ENCODE results near the gene MRFAP1L1.

The MRFAP1L1 gene

GRCh38 chr4:6715704-6716017 lies 6.0 kb upstream of the MRFAP1L1 start:
- DNase-seq, result no peak

- no peak for DNase-seq
These were observed 5.3 kb upstream of the MRFAP1L1 start for GRCh38 chr4:6714954-6715353.

DNA sequence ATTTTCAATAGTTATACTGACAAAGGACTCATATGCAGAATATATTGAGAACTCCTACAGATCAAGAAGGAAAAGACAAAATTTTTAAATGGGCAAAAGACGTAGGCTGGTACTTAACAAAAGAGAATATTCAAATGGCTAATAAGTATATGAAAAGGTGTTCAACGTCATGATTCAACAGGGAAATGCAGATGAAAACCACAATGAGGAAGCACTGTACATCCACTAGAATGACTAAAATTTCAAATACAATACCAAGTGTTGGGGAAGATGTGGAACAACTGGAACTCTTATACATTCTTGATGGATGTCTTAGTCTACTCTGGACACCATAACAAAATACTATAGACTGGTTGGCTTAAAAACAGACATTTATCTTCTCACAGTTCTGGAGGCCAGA lies 1.3 kb upstream of the MRFAP1L1 start:
- DNase-seq, result no peak

- no peak for DNase-seq
These were observed 617 bp upstream of the MRFAP1L1 start for GRCh38 chr4:6710282-6710681.

- DNase-seq, result no peak
These were observed 3.5 kb downstream of the MRFAP1L1 start for GRCh38 chr4:6706173-6706572.

GRCh38 chr4:6705646-6706045 lies 4.0 kb downstream of the MRFAP1L1 start:
- no peak for DNase-seq

- DNase-seq, result no peak
These were observed 5.9 kb downstream of the MRFAP1L1 start for GRCh38 chr4:6703786-6704185.

DNA sequence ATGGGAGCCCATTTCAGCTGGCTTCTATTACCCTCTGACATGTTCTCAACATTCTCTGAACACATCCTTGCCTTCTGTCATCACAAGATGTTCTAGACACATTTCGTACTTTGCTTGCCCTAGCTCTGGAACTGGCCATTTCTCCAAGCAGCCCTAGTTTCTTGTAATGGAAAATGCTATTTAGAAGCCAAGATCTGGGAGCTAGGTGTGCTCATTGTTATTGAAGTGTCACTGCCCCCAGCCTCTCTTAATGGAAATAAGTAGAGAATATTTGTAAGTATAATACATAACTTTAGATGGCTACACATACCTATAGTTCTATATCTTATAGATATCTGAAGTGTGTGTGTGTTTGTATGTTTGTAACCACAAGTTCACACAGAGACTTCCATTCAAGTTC lies 6.9 kb downstream of the MRFAP1L1 start:
- DNase-seq, result no peak

DNA sequence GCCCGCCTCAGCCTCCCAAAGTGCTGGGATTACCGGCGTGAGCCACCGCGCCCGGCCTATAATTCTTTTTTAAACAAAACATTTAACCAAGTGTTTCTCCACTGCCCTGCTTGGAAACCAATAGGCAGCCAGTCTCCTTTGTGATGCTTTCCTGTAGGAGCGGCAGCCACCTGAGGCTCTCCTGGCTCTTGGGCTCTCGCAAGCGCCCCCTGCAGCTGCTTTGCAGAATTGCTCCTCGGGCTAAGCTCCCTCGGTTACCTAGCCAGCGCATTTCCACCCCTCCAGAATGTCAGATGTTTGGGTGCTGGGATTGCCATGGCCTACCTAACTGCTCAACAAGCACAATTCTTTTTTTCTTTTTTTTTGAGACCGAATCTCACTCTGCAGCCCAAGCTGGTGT lies 8.3 kb downstream of the MRFAP1L1 start:
- DNase-seq, result peak; percentile 51

GRCh38 chr4:6699903-6700302 lies 9.8 kb downstream of the MRFAP1L1 start:
- no peak for DNase-seq

DNA sequence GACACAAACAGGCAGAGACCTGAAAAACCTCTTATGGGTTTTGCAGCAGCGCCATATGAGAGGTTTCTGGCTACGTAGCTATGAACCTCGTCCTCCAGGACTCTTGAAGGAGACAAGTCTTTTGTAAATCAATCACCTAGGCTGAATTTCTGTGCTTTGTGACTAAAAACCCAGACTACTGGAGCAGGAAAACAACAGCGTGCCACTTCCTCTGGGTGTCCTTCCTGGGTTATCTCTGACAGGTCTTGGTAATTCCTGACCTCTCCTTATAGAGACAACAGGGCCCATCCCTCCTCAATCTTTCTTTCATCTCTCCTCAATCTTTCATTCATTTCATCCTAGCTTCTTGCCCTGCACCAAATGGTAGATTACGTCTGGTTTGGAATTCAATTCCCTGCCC lies 10.3 kb downstream of the MRFAP1L1 start:
- no peak for DNase-seq

- DNase-seq, result no peak
These were observed 12.5 kb downstream of the MRFAP1L1 start for GRCh38 chr4:6697131-6697530.

- no peak for DNase-seq
These were observed 13.1 kb downstream of the MRFAP1L1 start for GRCh38 chr4:6696611-6697010.

- DNase-seq, result peak; percentile 79
These were observed 13.7 kb downstream of the MRFAP1L1 start for GRCh38 chr4:6695660-6696610.

- no peak for DNase-seq
These were observed 15.3 kb downstream of the MRFAP1L1 start for GRCh38 chr4:6694177-6694901.

- DNase-seq, result no peak
These were observed 16.2 kb downstream of the MRFAP1L1 start, which contains the start of gene S100P for GRCh38 chr4:6693231-6694176. S100P (plus strand) TSS chr4:6693878; CDS start chr4:6693933, 55 bp downstream.

DNA sequence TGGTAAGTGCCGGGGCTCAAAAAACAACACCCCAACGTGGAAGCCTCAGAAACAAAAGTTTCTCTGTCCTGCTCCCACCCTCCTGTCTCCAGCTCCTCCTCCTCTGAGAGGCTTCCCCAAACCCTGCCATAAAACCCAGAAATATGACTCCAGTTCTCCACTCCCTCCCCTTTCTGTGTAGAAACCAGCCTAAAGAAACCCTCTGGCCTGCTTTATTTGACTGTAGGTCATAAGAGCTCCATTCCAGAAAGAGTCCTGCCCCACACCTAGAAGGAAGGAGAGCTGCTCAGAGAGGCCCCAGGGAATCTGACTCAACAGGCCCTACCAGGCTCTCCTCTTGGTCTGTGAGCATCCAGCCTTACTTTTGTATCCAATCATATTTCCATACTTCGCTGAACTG lies 16.9 kb downstream of the MRFAP1L1 start:
- no peak for DNase-seq

GRCh38 chr4:6692379-6692778 lies 17.3 kb downstream of the MRFAP1L1 start:
- no peak for DNase-seq

GRCh38 chr4:6689506-6689960 lies 20.1 kb downstream of the MRFAP1L1 start:
- DNase-seq, result no peak

- DNase-seq, result peak; percentile 57
These were observed 20.7 kb downstream of the MRFAP1L1 start for GRCh38 chr4:6688879-6689505.

DNA sequence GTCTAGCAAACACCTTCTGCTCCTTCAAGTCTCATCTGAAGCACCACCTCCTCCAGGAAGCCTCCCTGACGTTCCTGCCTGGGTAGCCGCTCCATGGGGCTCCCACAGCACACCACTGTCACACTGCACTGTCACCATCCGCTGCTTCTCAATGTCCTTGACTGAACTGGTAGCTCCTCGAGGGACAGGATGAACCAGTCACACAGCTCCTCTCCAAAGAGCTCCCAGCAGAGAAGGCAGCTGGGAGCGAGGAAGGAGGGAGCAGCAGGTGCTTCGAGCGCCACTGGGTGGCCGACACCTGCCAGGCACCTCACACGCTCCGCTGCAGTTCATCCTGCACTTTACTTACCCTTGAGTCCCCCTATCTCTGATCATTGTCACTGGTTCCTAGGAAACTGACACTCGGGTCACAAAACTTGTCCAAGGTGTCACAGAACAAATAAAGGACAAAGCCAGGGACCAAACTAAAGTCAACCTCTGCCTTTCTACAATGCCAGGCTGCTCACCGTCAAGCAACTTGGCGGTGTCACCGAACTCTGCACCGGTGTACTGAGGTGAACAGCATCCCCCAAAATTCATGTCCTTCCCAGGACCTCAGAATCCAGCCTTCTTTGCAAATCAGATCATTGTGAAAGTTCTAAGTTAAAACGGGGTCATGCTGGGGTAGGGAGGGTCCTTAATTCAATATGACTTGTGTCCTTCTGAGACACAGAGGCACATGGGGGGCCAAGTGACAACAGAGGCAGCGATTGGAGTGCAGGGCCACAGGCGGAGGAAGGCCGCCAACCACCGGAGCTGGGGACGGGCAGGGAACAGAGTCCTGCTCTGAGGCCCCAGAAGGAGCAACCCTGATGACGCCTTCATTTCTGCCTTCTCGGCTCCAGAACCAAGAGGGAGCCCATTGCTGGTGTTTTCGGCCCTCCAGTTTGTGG lies 21.5 kb downstream of the MRFAP1L1 start:
- DNase-seq, result no peak

All from hematopoietic multipotent progenitor cell treated with erythropoietin and hydrocortisone succinate and interleukin-3 and kit ligand, for 8 days (in vitro differentiated cells).